K562 (cell line): Measurements from ENCODE around the gene TCF15. TPM values are rescaled to one million over a fixed set of nuclear protein-coding genes. Genes with fewer than 3 reads are reported as not detected.

Experiments
- ATAC-seq: fragments of 200-7000 bp; cut with Tn5 transposase; 3 replicates; pipeline ENCODE4 v1.9.1; 2020; ENCODE audit warnings: moderate library complexity
- BruUV-seq: library from RNA; stranded (reverse); fragments of 400-500 nt; replicated peaks from 2 replicates; lab custom pipeline; 2021; lab: Mats Ljungman, UMichigan
- CTCF ChIA-PET: fragments of 300-600 bp; formaldehyde crosslinking; extraction: SDS; loops from one replicate; lab custom pipeline; 2021; ENCODE audit warnings: low intra/inter-chr PET ratio; lab: Yijun Ruan, JAX
- POLR2A ChIA-PET: fragments of 300-600, 350-650 bp; sonication (Branson Sonifier 250); formaldehyde crosslinking; extraction: SDS; loops from one replicate; lab custom pipeline; 2021; ENCODE audit warnings: antibody characterized with exemption, inconsistent platforms; lab: Yijun Ruan, JAX
- DNase-seq, 4 experiments: peaks; one replicate each; pipeline versions ENCODE4 v3.0.0 to v3.0.0-alpha.2; 2011 to 2018; ENCODE audit warnings: low spot score in 3 of 4, mixed read lengths in 3 of 4; ENCODE audit errors: extremely low read depth in 1 of 4
- FAIRE-seq: peaks from 2 replicates; lab custom pipeline; 2011; peaks lifted over from hg19 to GRCh38; lab: Jason Lieb, UNC
- H2AFZ ChIP-seq: 2 replicates; pipeline ENCODE4 v1.6.0; 2011; ENCODE audit warnings: low read depth, low read length, control low read depth, inconsistent platforms
- H3K27ac ChIP-seq: fragments of 200-600 bp; 3 replicates; pipeline ENCODE4 v1.8.0; 2011; ENCODE audit warnings: low read depth, mild to moderate bottlenecking, control low read depth, inconsistent platforms, low read length, moderate library complexity, mixed read lengths; ENCODE audit errors: extremely low read depth
- H3K27me3 ChIP-seq, 2 experiments: fragments of 300-600 bp in 1 of 2; 2 replicates in 1 of 2; 3 replicates in 1 of 2; pipeline versions ENCODE4 v1.6.0 to v1.8.0; 2011; ENCODE audit warnings: inconsistent platforms in 2 of 2, low read length in 2 of 2, mild to moderate bottlenecking in 1 of 2, mixed read lengths in 1 of 2, moderate library complexity in 1 of 2; ENCODE audit not compliant: control insufficient read depth in 2 of 2, insufficient read depth in 2 of 2
- H3K36me3 ChIP-seq: fragments of 300-600 bp; 3 replicates; pipeline ENCODE4 v1.8.0; 2011; ENCODE audit warnings: mild to moderate bottlenecking, low read length, inconsistent platforms; ENCODE audit not compliant: control insufficient read depth, insufficient read depth
- H3K4me1 ChIP-seq, 2 experiments: fragments of 200-600 bp in 1 of 2; replicated peaks in 1 of 2; 2 replicates in 1 of 2; 3 replicates in 1 of 2; pipeline versions ENCODE4 v1.5.1 to v1.8.0; 2011; ENCODE audit warnings: inconsistent platforms in 2 of 2, low read length in 2 of 2, mild to moderate bottlenecking in 1 of 2, mixed read lengths in 1 of 2, moderate library complexity in 1 of 2; ENCODE audit not compliant: control insufficient read depth in 2 of 2, insufficient read depth in 2 of 2
- H3K4me2 ChIP-seq: 2 replicates; pipeline ENCODE4 v1.6.1; 2011; ENCODE audit warnings: low read length, control low read depth, inconsistent platforms, mixed read lengths; ENCODE audit not compliant: insufficient read depth
- H3K4me3 ChIP-seq: fragments of 200-600 bp; sonication (generic), shearing (Covaris generic); 2 replicates; pipeline ENCODE4 v1.5.1; 2016; ENCODE audit warnings: control low read depth, inconsistent platforms
- H3K79me2 ChIP-seq: fragments of 200-600 bp; 3 replicates; pipeline ENCODE4 v1.8.0; 2011; ENCODE audit warnings: low read length, inconsistent platforms; ENCODE audit not compliant: control insufficient read depth, insufficient read depth
- H3K9ac ChIP-seq, 2 experiments: 2 replicates each; pipeline versions ENCODE4 v1.6.0 to v1.6.1; 2011; ENCODE audit warnings: low read depth in 2 of 2, low read length in 2 of 2, control low read depth in 1 of 2, inconsistent platforms in 1 of 2, mild to moderate bottlenecking in 1 of 2, mixed read lengths in 1 of 2; ENCODE audit not compliant: insufficient read depth in 1 of 2
- H3K9me1 ChIP-seq: one replicate; pipeline ENCODE4 v1.6.0; 2011; ENCODE audit warnings: inconsistent platforms, mild to moderate bottlenecking, low read length, moderate library complexity; ENCODE audit not compliant: control insufficient read depth, insufficient read depth
- H3K9me3 ChIP-seq: replicated peaks from 2 replicates; pipeline ENCODE4 v1.5.1; 2011; ENCODE audit warnings: low read depth, low read length, inconsistent platforms; ENCODE audit not compliant: control insufficient read depth, insufficient read depth
- H4K20me1 ChIP-seq: replicated peaks from 2 replicates; pipeline ENCODE4 v1.6.1; 2011; ENCODE audit warnings: low read length, inconsistent platforms, mixed read lengths; ENCODE audit not compliant: control insufficient read depth, insufficient read depth
- ATF6 ChIP-seq: sonication (generic); formaldehyde crosslinking; IDR thresholded peaks from 2 replicates; pipeline ENCODE4 v1.4.0; 2020; ENCODE audit warnings: mild to moderate bottlenecking, missing genetic modification reagents
- EGR1 ChIP-seq: fragments of 450-650 bp; conservative IDR thresholded peaks from 2 replicates; pipeline ENCODE4 v1.6.1; 2017; ENCODE audit warnings: mild to moderate bottlenecking
- ELF1 ChIP-seq: fragments of 200-800 bp; sonication (Bioruptor generic); IDR thresholded peaks from 2 replicates; pipeline ENCODE4 v1.6.1; 2016; ENCODE audit warnings: missing genetic modification characterization, missing compliant biosample characterization
- MAX ChIP-seq: sonication (generic); formaldehyde crosslinking; IDR thresholded peaks from 2 replicates; pipeline ENCODE4 v1.9.0; 2022; ENCODE audit warnings: mild to moderate bottlenecking, missing genetic modification reagents
- MEF2A ChIP-seq: IDR thresholded peaks from 2 replicates; pipeline ENCODE4 v1.6.1; 2011; ENCODE audit warnings: low read depth, mild to moderate bottlenecking, low read length, moderate library complexity; ENCODE audit not compliant: control insufficient read depth
- PHF8 ChIP-seq: fragments of 200-600 bp; sonication (generic); IDR thresholded peaks from 2 replicates; pipeline ENCODE4 v1.6.1; 2012; ENCODE audit warnings: mixed run types, mild to moderate bottlenecking, inconsistent platforms, low read length, moderate library complexity, borderline replicate concordance
- TCF7 ChIP-seq: sonication (generic); IDR thresholded peaks from 2 replicates; pipeline ENCODE4 v1.6.1; 2016; ENCODE audit warnings: antibody characterized with exemption, borderline replicate concordance
- TFAP4 ChIP-seq: sonication (generic); formaldehyde crosslinking; IDR thresholded peaks from 2 replicates; pipeline ENCODE4 v1.8.0; 2022; ENCODE audit warnings: missing genetic modification reagents, mild to moderate bottlenecking, moderate library complexity, borderline replicate concordance
- VEZF1 ChIP-seq: fragments of 200-800 bp; sonication (Bioruptor generic); IDR thresholded peaks from 2 replicates; pipeline ENCODE4 v1.6.1; 2017; ENCODE audit warnings: missing genetic modification characterization, missing compliant biosample characterization
- ZBTB7A ChIP-seq: IDR thresholded peaks from 2 replicates; pipeline ENCODE4 v1.6.1; 2011; ENCODE audit warnings: low read depth, mild to moderate bottlenecking, low read length, moderate library complexity, borderline replicate concordance; ENCODE audit not compliant: control insufficient read depth
- WGBS: fragments of 100-300 bp; shearing (Covaris generic); methylation state at CpG from one replicate; pipeline ENCODE4 v1.1.6; 2016; ENCODE audit warnings: low coverage, mixed read lengths; ENCODE audit not compliant: insufficient coverage; ENCODE audit errors: missing lambda C conversion rate; 5-methylcytosine and 5-hydroxymethylcytosine counted together
- in situ Hi-C: fragments of 300-500 bp; cut with MboI; formaldehyde crosslinking; loops from 4 replicates; pipeline ENCODE4 v1.15.0; 2018; ENCODE audit warnings: inconsistent platforms, mixed read lengths
- intact Hi-C: fragments of 100-400 bp; cut with micrococcal nuclease; formaldehyde crosslinking; loops from 2 replicates; pipeline ENCODE4 v1.14.2; 2022
- polyA plus RNA-seq, 8 experiments: library from polyadenylated mRNA; depleted of rRNA in 4 of 8; stranded (reverse) in 5 of 8; unstranded in 3 of 8; fragments of >200 nt; fragmentation: Nextera tagmentation in 2 of 8; fragmentation: Illumina TruSeq in 1 of 8; extraction: Ambion mirVana in 2 of 8; extraction: Trizol in 1 of 8; gene quantifications; 2 replicates each; pipeline versions ENCODE4 v1.2.1 to v1.2.3, GENCODE V29; 2011 to 2014; ENCODE audit warnings: inconsistent platforms in 1 of 8, missing spikeins in 1 of 8
- total RNA-seq, 7 experiments: library from RNA; depleted of rRNA in 6 of 7; stranded (reverse); fragments of >200 nt in 6 of 7; fragmentation: Illumina TruSeq in 2 of 7; extraction: Trizol in 2 of 7; gene quantifications; 2 replicates each; pipeline versions ENCODE4 v1.2.1 to v1.2.3, GENCODE V29; 2011 to 2021; ENCODE audit warnings: low replicate concordance in 1 of 7

TCF15 gene
- total and polyA plus RNA-seq, 9 of the 15 experiments (the other 6 are each of a cell fraction or from before 2014, with no cell fraction given): 0.04 to 5.0 (median 1.2) TPM

- Histone ChIP-seq H3K9ac (peak overlapping the region in 1 of 2 experiments; percentile 55; a peak in 1 of 4 replicates), H3K79me2 (no peaks in the 10 kb centered on the region), H3K36me3 (no peaks in the 10 kb centered on the region), H2AFZ (peak overlapping the region; percentile 50; the same call in 1 of the 2 replicates), H4K20me1 (no peaks in the 10 kb centered on the region), H3K4me2 (peak overlapping the region; percentile 52; the same call in 1 of the 2 replicates), H3K4me3 (no peak overlapping the region), H3K4me1 (peaks cover 16 to 17% of the 10 kb centered on the region in 2 experiments; a peak in 4 of 5 replicates), H3K27me3 (peaks cover 0 to under 1% of the 10 kb centered on the region in 2 experiments; a peak in 1 of 5 replicates), H3K9me1 (no peaks in the 10 kb centered on the region), H3K27ac (no peak overlapping the region), H3K9me3 (no peaks in the 10 kb centered on the region)
- in situ Hi-C loops (no loop called here), intact Hi-C loops (no loop called here)
- FAIRE-seq (no peak), DNase-seq (peak; percentile 36 to 56 (median 45)), ATAC-seq (peak; percentile 36)
- POLR2A ChIA-PET: interaction anchor here (0.5 to 0.8 kb wide), 3 partner anchors 55 to 82 kb away, joined by 3 to 4 read pairs (median 3); no protein-coding TSS in a partner anchor
- TF ChIP-seq MAX (CRISPR knock-in tag) (peak; percentile 13; the same call in 1 of the 2 replicates), TFAP4 (CRISPR knock-in tag) (0 out of 2 replicates have a peak, but pooled peaks have one; percentile 15), VEZF1 (CRISPR knock-in tag) (peak; percentile 18; the same call in 1 of the 2 replicates), PHF8 (no peak), ZBTB7A (peak; percentile 22; the same call in 1 of the 2 replicates), TCF7 (no peak), MEF2A (peak; percentile 49; the same call in 1 of the 2 replicates), ATF6 (CRISPR knock-in tag) (no peak), ELF1 (no peak), EGR1 (peak; percentile 79)
- CTCF ChIA-PET: no interaction called here
- WGBS: 5% methylated on average over 8 of the region's 20 CpGs
- BruUV-seq: no TSS peak
These were observed 41.9 kb downstream of the TCF15 start for GRCh38 chr20:568097-568652.
